Activated gamma-delta T cell treated with anti-CD3 and anti-CD28 coated beads, Interleukin-2, amount 50 U/mL, for 16 hours (primary cell): Measurements from ENCODE around the gene MAPRE3.

Source experiments
- DNase-seq: peaks from one replicate; pipeline ENCODE4 v3.0.0-alpha.2; 2020; ENCODE audit warnings: low read depth

Gene MAPRE3

GRCh38 chr2:26983746-26984145 is 13.3 kb downstream of the MAPRE3 start:
- no peak for DNase-seq

GRCh38 chr2:26985807-26986206 is 15.4 kb downstream of the MAPRE3 start:
- DNase-seq = no peak

GRCh38 chr2:26986576-26986975 is 16.1 kb downstream of the MAPRE3 start:
- no peak for DNase-seq

- DNase-seq = no peak
These were observed 17.8 kb downstream of the MAPRE3 start for GRCh38 chr2:26988058-26988860.

GRCh38 chr2:26989156-26989555 is 18.7 kb downstream of the MAPRE3 start:
- DNase-seq = no peak

- no peak for DNase-seq
These were observed 21.3 kb downstream of the MAPRE3 start for GRCh38 chr2:26991717-26992116.

- DNase-seq = no peak
These were observed 23.3 kb downstream of the MAPRE3 start for GRCh38 chr2:26993768-26994167.

GRCh38 chr2:26994983-26995382 is 24.5 kb downstream of the MAPRE3 start:
- DNase-seq = no peak

GRCh38 chr2:26997394-26997793 is 27.0 kb downstream of the MAPRE3 start:
- DNase-seq = no peak

- DNase-seq = no peak
These were observed 27.9 kb downstream of the MAPRE3 start for GRCh38 chr2:26998323-26998722.

- no peak for DNase-seq
These were observed 29.8 kb downstream of the MAPRE3 start for GRCh38 chr2:27000228-27000627.

GRCh38 chr2:27000995-27001394 is 30.6 kb downstream of the MAPRE3 start:
- DNase-seq = no peak

GRCh38 chr2:27001950-27002349 is 31.5 kb downstream of the MAPRE3 start:
- no peak for DNase-seq

- DNase-seq = no peak
These were observed 32.6 kb downstream of the MAPRE3 start for GRCh38 chr2:27003007-27003406.

GRCh38 chr2:27003857-27004256 is 33.4 kb downstream of the MAPRE3 start:
- no peak for DNase-seq

- DNase-seq = no peak
These were observed 36.4 kb downstream of the MAPRE3 start for GRCh38 chr2:27006602-27007415.

- DNase-seq = no peak
These were observed 37.3 kb downstream of the MAPRE3 start for GRCh38 chr2:27007416-27008374.

GRCh38 chr2:27008678-27009077 is 38.2 kb downstream of the MAPRE3 start:
- DNase-seq = no peak

GRCh38 chr2:27009083-27009482 is 38.6 kb downstream of the MAPRE3 start:
- DNase-seq = no peak

- no peak for DNase-seq
These were observed 39.3 kb downstream of the MAPRE3 start for GRCh38 chr2:27009716-27010115.

GRCh38 chr2:27010139-27010538 is 39.7 kb downstream of the MAPRE3 start:
- no peak for DNase-seq

GRCh38 chr2:27013738-27014137 is 43.3 kb downstream of the MAPRE3 start:
- no peak for DNase-seq
